BJ (cell line): Measurements from ENCODE around the gene ATP9A. TPM values are rescaled to one million over a fixed set of nuclear protein-coding genes. Genes with fewer than 3 reads are reported as not detected.

Experiments
- CTCF ChIA-PET: fragments of 350-600 bp; formaldehyde crosslinking; extraction: SDS; loops from one replicate; lab custom pipeline; 2021; ENCODE audit warnings: antibody characterized with exemption, inconsistent platforms; lab: Yijun Ruan, JAX
- POLR2A ChIA-PET: fragments of 300-600 bp; sonication (Branson Sonifier 250); formaldehyde crosslinking; extraction: SDS; loops from one replicate; lab custom pipeline; 2021; ENCODE audit warnings: antibody characterized with exemption; lab: Charles Lee
- DNase-seq: peaks from one replicate; pipeline ENCODE4 v3.0.0-alpha.2; 2011; ENCODE audit warnings: low read depth
- H3K27me3 ChIP-seq: 2 replicates; pipeline ENCODE4 v1.6.0; 2011; ENCODE audit warnings: low read length; ENCODE audit not compliant: control insufficient read depth, insufficient read depth
- H3K36me3 ChIP-seq: 2 replicates; pipeline ENCODE4 v1.5.1; 2011; ENCODE audit warnings: low read length; ENCODE audit not compliant: control insufficient read depth, insufficient read depth
- H3K4me3 ChIP-seq: 2 replicates; pipeline ENCODE4 v1.5.1; 2011; ENCODE audit warnings: low read depth, mild to moderate bottlenecking, control low read depth, low read length
- polyA plus RNA-seq: library from polyadenylated mRNA; depleted of rRNA; stranded (reverse); fragments of >200 nt; gene quantifications from 2 replicates; pipeline ENCODE4 v1.2.3, GENCODE V29; 2011
- TF ChIP-seq, protein P1 (sequence below): IDR thresholded peaks from 2 replicates; pipeline ENCODE4 v1.5.1; 2011; ENCODE audit warnings: low read depth, mild to moderate bottlenecking, control low read depth, inconsistent platforms, low read length, moderate library complexity; ENCODE audit not compliant: insufficient read depth

The ATP9A gene
- polyA plus RNA-seq, 1 experiment = 26.0 TPM

GRCh38 chr20:51636123-51636522 is 132.1 kb downstream of the ATP9A start:
- CTCF ChIA-PET = interaction anchor here (2.9 kb wide), 1 partner anchor 448 kb away, joined by 28 read pairs; no protein-coding TSS in a partner anchor
- no peak for DNase-seq
- POLR2A ChIA-PET = no interaction called here
- TF ChIP-seq, protein P1, sequence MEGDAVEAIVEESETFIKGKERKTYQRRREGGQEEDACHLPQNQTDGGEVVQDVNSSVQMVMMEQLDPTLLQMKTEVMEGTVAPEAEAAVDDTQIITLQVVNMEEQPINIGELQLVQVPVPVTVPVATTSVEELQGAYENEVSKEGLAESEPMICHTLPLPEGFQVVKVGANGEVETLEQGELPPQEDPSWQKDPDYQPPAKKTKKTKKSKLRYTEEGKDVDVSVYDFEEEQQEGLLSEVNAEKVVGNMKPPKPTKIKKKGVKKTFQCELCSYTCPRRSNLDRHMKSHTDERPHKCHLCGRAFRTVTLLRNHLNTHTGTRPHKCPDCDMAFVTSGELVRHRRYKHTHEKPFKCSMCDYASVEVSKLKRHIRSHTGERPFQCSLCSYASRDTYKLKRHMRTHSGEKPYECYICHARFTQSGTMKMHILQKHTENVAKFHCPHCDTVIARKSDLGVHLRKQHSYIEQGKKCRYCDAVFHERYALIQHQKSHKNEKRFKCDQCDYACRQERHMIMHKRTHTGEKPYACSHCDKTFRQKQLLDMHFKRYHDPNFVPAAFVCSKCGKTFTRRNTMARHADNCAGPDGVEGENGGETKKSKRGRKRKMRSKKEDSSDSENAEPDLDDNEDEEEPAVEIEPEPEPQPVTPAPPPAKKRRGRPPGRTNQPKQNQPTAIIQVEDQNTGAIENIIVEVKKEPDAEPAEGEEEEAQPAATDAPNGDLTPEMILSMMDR = no peak
- H3K4me3 ChIP-seq = no peak overlapping the region
- H3K27me3 ChIP-seq = no peaks in the 10 kb centered on the region
- no peaks in the 10 kb centered on the region for H3K36me3 ChIP-seq

GRCh38 chr20:51635680-51636079 is 132.5 kb downstream of the ATP9A start:
- H3K36me3 ChIP-seq = no peaks in the 10 kb centered on the region
- H3K27me3 ChIP-seq = no peaks in the 10 kb centered on the region
- CTCF ChIA-PET = interaction anchor here (2.9 kb wide), 1 partner anchor 448 kb away, joined by 28 read pairs; no protein-coding TSS in a partner anchor
- POLR2A ChIA-PET = no interaction called here
- no peak for DNase-seq
- TF ChIP-seq, protein P1 = no peak
- H3K4me3 ChIP-seq = no peak overlapping the region

GRCh38 chr20:51634877-51635276 is 133.3 kb downstream of the ATP9A start:
- H3K27me3 ChIP-seq = no peaks in the 10 kb centered on the region
- H3K36me3 ChIP-seq = no peaks in the 10 kb centered on the region
- CTCF ChIA-PET = interaction anchor here (0.7 to 2.1 kb wide), 4 partner anchors 262 to 451 kb away, joined by 3 to 4 read pairs (median 3); no protein-coding TSS in a partner anchor
- TF ChIP-seq, protein P1 = no peak
- DNase-seq = no peak
- H3K4me3 ChIP-seq = no peak overlapping the region
- POLR2A ChIA-PET = no interaction called here

DNA sequence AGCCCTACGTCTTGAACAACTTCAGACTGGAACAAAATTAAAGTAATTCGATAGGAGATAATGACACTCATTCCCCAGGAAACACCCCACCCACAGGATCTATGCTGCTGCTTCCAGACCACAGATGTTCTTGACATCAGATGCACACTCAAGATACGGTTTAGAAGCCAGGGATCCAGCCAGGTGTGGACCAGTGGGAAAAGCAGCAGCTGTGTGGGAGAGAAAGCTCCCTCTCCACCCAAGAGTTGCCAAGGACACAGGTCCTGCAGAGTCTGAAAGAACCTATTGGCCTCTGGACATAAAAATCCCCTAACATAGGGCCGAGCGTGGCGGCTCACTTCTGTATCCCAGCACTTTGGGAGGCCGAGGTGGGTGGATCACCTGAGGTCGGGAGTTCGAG is 133.9 kb downstream of the ATP9A start:
- no peaks in the 10 kb centered on the region for H3K36me3 ChIP-seq
- ChIA-PET POLR2A (no interaction called here), CTCF (interaction anchor here (0.7 to 2.1 kb wide), 5 partner anchors 262 to 653 kb away, joined by 3 to 4 read pairs (median 3); no protein-coding TSS in a partner anchor)
- TF ChIP-seq, protein P1 = no peak
- no peak overlapping the region for H3K4me3 ChIP-seq
- H3K27me3 ChIP-seq = no peaks in the 10 kb centered on the region
- DNase-seq = no peak

DNA sequence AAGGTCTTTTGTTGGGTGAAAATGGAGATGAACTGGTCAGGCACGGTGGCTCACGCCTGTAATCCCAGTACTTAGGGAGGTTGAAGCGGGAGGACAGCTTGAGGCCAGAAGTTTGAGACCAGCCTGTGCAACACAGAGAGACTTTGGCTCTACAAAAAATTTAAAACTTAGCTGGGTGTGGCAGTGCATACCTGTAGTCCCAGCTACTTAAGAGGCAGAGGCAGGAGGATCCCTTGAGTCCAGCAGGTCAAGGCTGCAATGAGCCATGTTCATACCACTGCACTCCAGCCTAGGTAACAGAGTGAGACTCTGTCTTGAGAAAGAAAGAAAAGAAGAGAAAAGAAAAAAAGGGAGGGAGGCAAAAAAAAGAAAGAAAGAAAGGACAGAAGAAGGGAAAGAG is 134.8 kb downstream of the ATP9A start:
- POLR2A ChIA-PET = no interaction called here
- CTCF ChIA-PET = interaction anchor here (0.6 to 2.1 kb wide), 4 partner anchors 261 to 652 kb away, joined by 3 to 4 read pairs (median 4); no protein-coding TSS in a partner anchor
- no peak for DNase-seq
- no peak overlapping the region for H3K4me3 ChIP-seq
- H3K36me3 ChIP-seq = no peaks in the 10 kb centered on the region
- no peaks in the 10 kb centered on the region for H3K27me3 ChIP-seq
- TF ChIP-seq, protein P1 = no peak
